Thyroid gland (tissue), 4 donors: Measurements from ENCODE around the gene TMEM255B.

Source experiments
- POLR2A ChIP-seq, 2 donors: fragments of 450-650 bp; IDR thresholded peaks; one replicate each; pipeline ENCODE4 v1.6.1; 2017; ENCODE audit warnings: antibody characterized with exemption in 2 of 2, mild to moderate bottlenecking in 2 of 2, moderate library complexity in 1 of 2
- TF ChIP-seq, protein P1 (sequence below), 6 experiments: fragments of 200-600 bp in 3 of 6; fragments of 450-650 bp in 3 of 6; sonication (generic) in 3 of 6; IDR thresholded peaks; one replicate each; pipeline ENCODE4 v1.5.1; 2016 to 2019; ENCODE audit warnings: antibody characterized with exemption in 6 of 6, mild to moderate bottlenecking in 2 of 6, inconsistent platforms in 1 of 6, moderate library complexity in 1 of 6

DNA sequence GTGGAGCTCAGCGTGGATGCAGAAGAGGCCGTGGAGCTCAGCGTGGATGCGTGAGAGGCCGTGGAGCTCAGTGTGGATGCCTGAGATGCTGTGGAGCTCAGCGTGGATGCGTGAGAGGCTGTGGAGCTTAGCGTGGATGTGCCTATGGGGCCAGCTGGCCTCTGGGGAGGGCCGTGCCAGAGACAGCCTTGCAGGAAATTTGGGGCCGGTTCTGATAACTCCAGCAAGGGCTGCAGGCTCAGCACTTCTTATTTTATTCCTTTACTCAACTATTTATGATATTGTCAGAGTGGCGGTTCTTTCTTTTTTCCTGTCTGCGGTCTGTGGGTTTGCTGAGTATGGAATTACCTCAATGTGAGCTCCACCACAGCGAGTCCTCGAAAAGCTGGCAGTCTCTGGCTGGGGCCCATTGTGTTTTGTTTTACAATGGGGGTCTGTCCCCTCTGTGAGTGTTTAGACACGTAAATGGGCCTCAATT, 17.8 kb upstream of the TMEM255B start:
- TF ChIP-seq, protein P1, sequence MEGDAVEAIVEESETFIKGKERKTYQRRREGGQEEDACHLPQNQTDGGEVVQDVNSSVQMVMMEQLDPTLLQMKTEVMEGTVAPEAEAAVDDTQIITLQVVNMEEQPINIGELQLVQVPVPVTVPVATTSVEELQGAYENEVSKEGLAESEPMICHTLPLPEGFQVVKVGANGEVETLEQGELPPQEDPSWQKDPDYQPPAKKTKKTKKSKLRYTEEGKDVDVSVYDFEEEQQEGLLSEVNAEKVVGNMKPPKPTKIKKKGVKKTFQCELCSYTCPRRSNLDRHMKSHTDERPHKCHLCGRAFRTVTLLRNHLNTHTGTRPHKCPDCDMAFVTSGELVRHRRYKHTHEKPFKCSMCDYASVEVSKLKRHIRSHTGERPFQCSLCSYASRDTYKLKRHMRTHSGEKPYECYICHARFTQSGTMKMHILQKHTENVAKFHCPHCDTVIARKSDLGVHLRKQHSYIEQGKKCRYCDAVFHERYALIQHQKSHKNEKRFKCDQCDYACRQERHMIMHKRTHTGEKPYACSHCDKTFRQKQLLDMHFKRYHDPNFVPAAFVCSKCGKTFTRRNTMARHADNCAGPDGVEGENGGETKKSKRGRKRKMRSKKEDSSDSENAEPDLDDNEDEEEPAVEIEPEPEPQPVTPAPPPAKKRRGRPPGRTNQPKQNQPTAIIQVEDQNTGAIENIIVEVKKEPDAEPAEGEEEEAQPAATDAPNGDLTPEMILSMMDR (IDR thresholded peaks at IDR 0.05), result no peak
- TF ChIP-seq POLR2A (IDR thresholded peaks at IDR 0.05), result no peak
